ENCODE data around the gene KSR2.
"Not testable (repeated sequence)": the region's sequence is repeated elsewhere in the genome, so short reads cannot be mapped to it uniquely, and the experiment has no call there.

The KSR2 gene

DNA sequence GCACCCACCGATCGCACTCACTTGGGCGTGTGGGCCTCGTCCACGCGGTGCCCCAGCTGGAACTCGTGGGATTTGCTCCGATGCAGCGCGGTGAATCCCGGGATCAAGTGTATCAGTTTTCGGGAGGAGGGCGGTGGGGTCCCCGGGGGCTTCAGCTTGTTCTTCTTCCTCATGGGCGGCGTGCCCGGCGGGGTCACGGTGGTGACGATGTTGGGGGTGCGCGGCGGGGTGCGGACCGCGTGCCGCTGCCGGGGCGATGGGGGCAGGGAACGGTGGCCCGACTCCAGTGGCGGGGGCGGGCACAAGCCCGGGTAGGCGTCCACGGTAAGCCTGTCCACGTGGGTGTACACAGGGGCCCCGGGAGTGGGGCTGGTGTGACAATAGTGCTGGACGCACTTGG, 207.8 kb downstream of the KSR2 start:
- no peak for DNase-seq (ENCODE audit: low read depth)

DNA sequence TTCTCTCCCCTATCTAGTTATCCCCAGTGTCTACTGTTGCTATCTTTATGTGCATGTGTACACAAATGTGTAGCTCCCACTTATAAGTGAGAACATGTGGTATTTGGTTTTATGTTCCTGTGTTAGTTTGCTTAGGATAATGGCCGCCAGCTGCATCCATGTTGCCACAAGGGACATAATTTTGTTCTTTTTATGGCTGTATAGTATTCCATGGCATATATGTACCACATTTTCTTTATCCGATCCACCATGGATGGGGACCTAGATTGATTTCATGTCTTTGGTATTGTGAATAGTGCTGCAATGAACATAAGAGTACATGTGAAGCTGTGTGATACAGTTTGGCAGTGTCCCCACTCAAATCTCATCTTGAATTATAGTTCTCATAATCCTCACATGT, 218.1 kb downstream of the KSR2 start:
- DNase-seq (ENCODE audit: low read depth) = no peak

DNA sequence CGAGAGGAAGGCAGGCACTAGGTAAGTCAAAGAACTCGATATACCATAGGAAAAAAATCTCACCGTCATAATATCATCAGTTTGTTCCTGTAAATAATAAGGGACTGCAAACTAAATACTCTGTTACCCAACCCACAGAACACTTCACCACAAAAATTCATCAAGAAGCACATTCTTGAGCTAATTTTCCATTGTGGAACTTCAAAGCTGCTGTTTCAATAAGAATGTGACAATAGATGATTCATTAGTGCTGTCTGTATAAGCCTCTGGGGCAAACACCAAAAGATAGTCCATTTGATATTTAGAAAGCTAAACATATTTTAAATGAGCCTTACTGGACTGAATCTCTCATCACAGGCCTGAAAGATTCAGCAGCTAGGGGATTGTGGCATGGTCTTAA, 219.4 kb downstream of the KSR2 start:
- no peak for DNase-seq (ENCODE audit: low read depth)

DNA sequence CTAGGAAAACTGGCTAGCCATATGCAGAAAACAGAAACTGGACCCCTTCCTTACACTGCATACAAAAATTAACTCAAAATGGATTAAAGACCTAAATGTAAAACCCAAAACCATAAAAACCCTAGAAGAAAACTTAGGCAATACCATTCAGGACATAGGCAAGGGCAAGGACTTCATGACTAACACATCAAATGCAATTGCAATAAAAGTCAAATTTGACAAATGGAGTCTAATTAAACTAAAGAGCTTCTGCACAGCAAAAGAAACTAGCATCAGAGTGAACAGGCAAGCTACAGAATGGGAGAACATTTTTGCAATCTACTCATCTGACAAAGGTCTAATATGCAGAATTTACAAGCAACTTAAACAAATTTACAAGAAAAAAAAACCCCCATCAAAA, 222.4 kb downstream of the KSR2 start:
- DNase-seq (ENCODE audit: low read depth) = not testable (repeated sequence)

DNA sequence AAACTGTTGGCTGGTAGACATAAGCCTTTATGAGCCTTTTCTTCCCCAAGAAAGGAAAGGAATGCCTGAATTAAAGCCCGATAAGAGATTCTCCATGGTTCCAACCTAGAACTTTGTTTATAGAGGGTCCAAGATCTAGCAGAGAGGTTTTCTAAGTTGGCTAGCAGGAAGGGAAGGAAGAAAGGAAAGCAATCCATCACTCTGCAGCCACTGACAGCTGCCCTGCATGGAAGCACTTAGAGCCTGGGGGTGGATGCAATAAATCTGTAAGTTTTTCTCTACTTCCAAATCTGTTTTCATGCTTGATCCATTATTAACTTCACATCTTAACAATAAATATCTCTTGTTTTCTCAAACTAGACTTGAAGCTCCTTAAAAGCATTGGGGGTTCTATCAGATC, 224.4 kb downstream of the KSR2 start:
- DNase-seq (ENCODE audit: low read depth) = no peak

DNA sequence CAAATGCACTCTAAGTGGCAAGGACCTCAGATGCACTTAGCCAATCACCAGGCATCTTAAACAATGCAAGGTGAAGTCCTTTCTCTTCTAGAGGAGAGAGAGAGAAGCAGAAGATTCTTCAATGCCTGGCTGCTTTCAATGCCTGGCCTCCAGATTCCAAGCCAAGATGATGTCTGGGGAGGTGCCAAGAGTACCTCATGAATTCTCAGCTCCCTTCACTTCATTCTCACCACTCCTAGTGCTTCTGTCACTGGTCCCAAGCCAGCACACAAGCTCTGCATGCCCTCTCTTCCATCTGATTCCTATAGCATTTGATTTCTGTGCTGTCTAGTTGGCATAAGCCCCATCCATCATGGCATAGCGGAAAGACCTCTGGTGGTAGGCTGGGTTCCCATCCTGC, 225.0 kb downstream of the KSR2 start:
- no peak for DNase-seq (ENCODE audit: low read depth)

DNA sequence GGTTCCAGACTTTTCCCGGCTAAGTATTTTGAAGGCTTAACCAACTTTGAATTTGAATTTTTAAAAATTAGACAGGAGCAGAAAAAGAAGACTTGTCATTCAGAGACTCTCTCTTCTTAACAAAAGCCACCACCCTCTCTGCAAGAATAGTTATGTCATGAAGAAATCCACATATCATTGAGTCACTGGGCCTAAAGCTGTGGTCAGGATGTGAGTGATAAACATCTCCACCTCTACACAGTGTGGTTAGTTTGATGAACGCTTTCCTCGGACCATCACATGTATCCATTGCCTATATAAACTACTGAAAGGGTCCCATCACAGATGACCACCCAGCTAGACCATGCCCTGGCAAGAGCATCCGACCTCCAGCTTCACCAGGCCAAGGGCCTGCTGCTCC, 226.1 kb downstream of the KSR2 start:
- DNase-seq (ENCODE audit: low read depth) = no peak

DNA sequence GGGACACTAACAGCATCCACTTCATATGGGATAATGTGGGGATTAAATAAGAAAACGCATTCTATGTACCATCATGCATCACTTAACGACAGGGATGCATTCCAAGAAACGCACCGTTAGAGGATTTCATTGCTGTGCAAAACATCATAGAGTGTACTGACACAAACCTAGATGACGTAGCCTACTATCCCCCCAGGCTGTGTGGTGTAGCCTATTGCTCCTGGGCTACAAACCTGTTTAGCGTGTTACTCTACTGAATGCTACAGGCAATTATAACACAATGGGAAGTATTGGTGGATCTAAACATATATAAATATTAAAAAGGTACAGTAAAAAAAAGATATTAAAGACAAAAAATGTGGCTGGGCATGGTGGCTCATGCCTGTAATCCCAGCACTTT, 230.6 kb downstream of the KSR2 start:
- no peak for DNase-seq (ENCODE audit: low read depth)

DNA sequence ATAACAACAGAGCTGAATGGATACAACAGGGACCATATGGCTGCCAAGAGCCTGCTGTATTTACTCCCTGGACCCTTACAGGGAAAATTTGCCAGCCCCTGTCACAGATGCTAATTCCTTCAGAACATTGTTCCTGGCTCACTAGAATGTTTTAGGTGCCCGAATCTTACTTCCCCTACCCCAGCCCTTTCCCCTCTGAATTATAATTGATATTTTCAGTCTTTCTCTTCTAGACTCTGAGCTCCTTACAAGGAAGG, 235.3 kb downstream of the KSR2 start:
- DNase-seq (ENCODE audit: low read depth) = no peak

DNA sequence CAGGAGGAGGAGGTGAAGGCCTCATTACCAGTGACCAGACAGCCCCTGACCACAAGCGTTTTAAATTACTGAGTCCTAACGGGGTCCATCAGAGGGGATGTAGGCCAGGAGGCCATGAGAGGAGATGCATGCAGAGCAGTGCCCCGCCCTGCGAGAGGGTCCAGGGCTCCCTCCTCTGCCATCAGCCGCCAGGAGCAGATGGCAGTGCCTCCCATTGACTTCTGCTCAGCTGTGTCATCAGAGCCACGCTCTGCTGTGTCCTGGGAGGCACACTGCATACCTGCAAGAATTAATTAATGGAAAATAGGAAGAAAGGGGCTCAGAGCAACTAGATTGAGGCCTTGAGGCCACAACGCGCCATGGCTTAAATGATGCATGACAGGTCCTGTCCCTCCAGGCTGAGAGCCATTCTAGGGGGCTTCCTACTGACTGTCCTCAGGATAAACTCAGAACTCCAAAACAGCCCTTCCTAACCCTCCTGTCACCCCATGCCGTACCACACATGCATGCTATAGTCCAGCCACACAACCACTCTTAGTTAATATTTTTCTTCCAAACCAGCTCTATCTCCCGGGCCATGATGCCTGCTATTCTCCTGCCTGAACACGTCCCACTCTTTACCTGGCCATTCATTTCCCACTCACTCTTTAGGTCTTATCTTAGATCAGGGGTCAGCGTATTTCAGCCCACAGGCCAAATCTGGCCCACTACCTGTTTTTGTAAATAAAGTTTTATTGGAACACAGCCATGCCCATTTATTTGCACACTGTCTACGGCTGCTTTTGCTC, 235.8 kb downstream of the KSR2 start:
- no peak for DNase-seq (ENCODE audit: low read depth)

DNA sequence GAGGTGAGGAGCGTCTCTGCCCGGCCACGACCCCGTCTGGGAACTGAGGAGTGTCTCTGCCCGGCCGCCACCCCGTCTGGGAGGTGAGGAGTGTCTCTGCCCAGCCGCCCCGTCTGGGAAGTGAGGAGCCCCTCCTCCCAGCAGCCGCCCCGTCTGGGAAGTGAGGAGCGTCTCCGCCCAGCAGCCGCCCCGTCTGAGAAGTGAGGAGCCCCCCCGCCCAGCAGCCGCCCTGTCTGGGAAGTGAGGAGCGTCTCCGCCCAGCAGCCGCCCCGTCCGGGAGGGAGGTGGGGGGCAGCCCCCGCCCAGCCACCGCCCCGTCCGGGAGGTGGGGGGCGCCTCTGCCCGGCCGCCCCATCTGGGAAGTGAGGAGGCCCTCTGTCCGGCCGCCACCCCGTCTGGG, 237.7 kb downstream of the KSR2 start:
- not testable (repeated sequence) for DNase-seq (ENCODE audit: low read depth)

DNA sequence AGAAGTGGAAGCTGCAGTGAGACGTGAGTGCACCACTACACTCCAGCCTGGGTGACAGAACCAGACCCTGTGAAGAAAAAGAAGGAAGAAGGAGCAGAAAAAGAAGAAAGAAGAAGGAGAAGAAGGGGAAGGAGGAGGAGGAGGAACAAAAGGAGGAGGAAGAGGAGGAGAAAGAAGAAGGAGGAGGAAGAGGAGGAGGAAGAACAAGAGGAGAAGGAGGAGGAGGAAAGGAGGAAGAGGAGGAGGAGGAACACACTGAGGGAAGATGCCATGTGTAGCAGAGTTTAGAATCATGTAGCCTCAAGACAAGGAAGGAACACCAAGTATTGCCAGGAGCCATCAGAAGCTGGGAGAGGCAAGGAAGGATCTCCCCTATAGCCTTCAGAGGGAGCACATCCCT, 241.5 kb downstream of the KSR2 start:
- DNase-seq (ENCODE audit: low read depth) = no peak

DNA sequence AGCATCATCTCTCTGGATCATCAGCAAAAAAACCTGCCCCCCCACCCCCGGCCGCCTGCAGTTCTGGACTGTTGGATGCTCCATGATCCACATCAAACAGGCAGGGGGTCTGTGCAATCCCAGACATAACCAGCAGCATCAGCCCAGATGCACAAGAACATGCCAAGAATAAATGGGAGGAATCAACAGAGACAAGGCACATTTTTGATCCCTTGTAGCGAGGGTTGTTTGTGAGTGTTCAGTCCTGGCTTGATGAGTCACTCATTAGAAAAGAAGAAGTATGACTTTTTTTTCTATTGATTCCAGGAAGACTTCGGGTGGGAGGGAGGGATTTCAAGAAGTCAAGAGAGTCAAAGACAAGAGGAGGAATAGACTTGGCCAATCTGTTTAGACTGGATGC, 244.2 kb downstream of the KSR2 start:
- DNase-seq (ENCODE audit: low read depth) = no peak

DNA sequence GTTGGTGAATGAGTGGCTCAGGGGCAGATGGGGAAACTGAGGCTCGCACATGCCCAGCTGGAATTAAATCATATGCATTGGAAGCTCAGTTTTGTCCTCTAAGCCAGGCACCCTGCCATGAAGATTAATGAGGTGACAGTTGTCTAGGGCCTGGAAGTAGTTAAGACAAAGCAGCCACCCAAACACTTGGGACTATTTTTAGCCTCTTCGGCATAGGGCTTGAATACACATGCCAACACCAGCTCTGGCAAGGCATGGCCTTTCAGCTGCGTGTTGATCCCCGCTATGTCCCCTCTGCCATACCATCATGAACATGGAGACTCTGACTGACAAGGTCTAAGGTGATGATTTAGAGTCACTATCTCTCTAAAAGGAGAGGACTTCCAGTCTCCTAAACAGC, 250.2 kb downstream of the KSR2 start:
- no peak for DNase-seq (ENCODE audit: low read depth)

DNA sequence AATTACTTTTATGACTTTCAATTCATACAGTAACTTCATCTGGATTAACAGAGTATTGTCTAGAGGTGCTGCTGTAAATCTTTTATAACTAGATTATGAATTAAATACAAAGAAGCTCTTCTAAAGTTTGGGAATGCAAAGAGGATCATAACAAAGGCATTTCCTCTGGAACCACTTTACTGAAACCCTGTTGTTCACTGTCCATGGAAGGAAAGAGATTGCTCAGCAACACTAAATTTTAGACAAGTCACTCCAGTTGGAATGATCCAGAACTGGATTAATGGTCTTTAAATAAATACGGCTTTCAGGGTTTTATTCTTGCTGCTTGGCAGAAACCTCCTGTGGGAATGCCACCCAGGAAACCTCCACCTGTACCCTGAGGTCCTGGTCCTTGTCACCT, 250.6 kb downstream of the KSR2 start:
- DNase-seq (ENCODE audit: low read depth) = no peak

DNA sequence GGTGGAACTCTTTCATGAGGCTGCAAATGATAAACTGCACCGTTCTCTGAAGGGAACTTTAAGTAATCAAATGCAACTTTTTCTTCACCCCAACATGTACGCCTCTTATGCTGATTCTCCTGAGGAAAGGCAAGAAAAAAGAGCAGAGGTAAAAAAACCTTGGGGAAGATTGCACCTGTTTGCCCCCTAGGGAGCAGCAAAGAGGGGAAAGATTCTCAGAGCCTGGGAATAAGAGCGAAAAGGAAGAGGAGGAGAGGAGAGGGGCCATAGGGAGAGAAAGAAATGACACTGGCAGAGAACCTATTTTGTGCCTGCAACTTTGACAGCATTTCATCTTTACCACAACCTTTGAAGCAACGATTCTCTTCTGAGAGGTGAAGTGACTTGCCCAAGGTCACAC, 254.6 kb downstream of the KSR2 start:
- DNase-seq (ENCODE audit: low read depth) = no peak

DNA sequence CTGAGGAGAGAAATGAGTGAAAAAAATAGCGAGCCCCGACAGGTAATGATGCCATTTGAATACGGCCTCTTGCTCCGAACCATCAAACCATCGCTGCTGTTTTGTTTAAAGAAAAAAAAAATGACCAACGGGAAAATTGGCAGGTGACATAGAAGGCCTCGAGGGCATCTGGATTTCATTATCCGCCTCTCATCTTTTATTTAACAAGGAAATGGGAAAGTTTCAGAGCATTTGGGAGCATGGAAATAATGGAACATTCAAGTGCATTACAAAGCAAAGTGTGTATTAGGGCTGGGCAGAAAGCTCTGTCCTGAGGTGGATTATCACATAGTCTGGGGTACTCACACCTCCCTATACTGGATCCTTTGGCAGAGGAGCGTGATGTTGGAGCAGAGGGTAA, 258.7 kb downstream of the KSR2 start:
- DNase-seq (ENCODE audit: low read depth) = no peak

DNA sequence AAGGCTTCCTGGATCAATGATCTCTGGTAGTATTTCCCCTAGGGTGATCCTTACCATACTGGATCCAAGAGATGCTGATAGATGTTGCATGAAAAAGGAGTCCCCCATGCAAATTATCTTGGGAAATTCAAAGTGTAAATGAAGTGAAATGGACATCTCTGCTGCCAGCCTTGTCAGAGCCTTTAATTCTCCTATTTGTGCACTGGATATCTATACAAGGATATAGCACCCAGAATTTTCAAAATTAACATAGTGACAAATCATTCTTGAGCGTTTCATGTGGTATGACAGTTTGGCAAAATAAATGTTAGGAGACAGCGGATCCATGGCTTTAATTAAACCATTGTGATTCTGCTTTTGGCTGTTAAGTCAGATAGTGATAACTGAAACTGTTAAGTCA, 260.9 kb downstream of the KSR2 start:
- DNase-seq (ENCODE audit: low read depth) = no peak

DNA sequence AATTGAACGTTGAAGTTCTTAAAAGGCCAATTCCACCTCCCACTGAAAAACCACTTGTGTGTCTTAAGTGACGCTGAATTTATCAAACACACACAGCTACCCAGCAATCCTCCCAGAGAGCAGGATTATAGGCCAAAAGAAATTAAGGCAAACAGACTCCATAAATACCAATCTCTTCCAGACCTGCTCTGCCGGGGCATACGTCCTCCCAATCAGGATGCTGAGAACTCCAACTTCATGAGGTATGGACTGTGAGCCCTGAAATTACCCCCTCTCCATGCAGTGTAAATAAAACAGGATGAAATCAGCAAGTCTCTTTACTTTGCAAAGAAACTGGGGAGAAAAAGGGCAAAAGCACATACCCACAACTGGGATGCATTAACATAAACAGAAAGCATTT, 265.2 kb downstream of the KSR2 start:
- DNase-seq (ENCODE audit: low read depth) = no peak

DNA sequence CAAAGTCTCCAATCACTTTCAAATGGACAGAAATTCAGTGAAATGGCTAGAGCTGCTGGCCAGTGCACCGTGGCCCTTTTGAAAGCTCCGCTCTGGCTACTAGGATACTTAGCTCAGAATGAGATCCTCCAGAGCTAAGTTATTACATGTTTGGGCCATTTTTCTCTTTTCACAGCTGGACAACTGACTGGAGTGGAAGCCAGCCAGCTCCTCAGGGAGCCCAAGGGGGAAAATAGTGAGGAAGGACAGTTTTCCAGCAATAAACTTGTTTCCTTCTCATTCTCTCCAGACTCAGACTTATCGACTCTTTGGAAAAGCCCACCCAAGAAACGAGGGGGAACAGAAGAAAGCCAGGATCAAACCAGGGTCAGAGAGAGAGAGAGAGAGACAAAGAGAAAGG, 266.0 kb downstream of the KSR2 start:
- DNase-seq (ENCODE audit: low read depth) = no peak

DNA sequence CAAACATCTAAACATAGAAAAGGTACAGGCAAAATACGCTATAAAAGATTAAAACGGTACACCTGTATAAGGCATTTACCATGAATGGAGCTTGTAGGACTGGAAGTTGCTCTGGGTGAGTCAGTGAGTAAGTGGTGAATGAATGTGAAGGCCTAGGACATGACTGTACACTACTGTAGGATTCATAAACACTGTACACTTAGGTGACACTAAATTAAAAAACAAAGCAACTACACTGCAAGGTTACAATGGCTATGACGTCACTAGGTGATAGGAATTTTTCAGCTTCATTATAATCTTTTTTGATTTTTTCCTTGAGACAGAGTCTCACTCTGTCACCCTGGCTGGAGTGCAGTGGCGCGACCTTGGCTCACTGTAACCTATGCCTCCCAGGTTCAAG, 269.2 kb downstream of the KSR2 start:
- DNase-seq (ENCODE audit: low read depth) = no peak

DNA sequence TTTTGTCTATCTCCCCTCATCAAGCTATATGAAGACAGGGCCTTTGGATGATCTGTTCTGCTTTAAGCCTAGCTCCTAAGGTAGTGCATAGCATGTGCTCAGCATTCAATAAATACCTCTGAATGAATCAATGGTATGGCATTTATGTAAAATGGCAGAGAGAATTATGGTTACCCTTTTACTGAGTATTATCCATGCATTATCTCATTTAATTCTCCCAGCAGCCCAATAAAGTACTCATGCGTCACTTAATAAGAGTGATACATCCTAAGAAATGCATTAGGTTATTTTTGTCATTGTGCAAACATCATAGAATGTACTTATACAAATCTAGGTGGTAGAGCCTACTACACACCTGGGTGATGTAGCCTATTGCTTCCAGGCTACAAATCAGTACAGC, 269.7 kb downstream of the KSR2 start:
- no peak for DNase-seq (ENCODE audit: low read depth)

DNA sequence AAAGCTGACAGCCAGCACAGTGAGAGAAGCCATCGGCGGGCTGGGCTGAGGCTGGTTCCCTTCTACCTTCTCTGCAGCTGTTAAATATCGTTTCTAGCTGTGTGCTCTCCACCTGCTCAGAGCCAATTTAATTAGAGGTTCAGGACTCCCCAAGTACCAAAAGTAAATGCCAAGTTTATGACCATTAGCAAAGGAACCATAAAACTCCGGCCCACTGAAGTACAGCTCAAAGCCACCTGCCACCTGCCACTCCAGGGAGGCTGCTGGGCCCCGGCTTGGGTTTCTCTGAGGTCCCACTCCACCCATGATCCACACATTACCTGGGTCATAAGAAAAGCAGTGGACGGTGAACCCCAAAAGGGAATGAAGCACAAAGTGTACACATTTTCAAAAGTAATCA, 272.8 kb downstream of the KSR2 start:
- no peak for DNase-seq (ENCODE audit: low read depth)

DNA sequence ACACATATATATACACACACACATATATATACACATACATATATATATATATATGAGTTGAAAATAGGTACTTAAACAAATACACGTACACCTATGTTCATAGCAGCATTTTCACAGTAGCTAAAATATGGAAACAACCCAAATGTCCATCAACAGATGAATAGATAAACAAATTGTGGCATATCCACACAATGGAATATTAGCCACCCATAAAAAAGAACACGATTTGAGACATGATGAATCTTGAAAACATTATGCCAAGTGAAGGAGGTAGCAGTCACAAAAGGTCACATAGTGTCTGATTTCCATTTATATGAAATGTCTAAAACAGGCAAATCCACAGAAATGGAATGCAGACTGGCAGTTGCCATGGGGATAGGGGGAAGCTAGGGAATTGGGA, 276.3 kb downstream of the KSR2 start:
- no peak for DNase-seq (ENCODE audit: low read depth)

DNA sequence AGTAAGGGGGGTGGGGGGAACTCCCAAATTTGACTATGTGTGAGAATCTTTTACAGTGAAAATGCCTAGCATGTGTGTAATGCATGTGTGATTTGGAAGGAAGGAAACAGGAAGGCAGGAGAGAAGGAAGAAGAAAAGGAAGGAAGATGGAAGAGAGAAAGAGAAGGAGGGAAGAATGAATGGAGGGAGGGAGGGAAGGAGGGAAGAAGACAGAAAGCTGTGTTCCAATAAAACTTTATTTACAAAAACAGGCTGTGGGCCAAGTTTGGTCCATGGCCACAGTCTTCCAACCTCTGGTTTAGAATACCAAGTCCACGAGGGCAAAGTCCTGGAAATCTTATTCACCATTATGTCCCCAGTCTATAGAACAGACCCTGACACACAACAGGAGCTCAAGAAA, 278.9 kb downstream of the KSR2 start:
- DNase-seq (ENCODE audit: low read depth) = no peak
